ENCODE measurements around the gene MC1R.

Gene MC1R

DNA sequence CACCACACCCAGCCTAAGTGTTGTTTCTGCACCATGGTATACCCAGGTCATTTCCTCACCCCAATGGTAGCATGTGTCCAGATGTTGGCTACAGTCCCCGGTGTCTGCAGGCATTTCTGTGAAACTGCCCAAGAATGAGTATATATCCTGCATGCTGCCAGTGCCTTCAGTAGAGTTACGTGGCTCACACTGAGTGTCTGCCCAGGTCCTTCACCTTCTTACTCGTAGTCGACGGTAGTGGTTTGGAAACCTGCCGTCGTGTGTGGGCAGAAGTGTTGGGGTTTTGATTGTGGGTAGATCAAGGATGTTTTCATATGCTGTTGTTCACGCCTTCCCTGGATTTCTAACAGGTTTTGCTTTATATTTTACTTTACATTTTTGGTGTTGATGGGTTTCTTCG, 28.5 kb upstream of the MC1R start:
- Histone ChIP-seq H4K20me1 (ENCODE audit: insufficient read depth, low read length) (peaks cover 4% of the 10 kb centered on the region; the same call in 1 of the 2 replicates), H3K36me3 (replicated peaks; ENCODE audit: low read depth, low read length) (peaks cover 45% of the 10 kb centered on the region), H3K27ac (ENCODE audit: low read length) (no peak overlapping the region), H3K4me1 (ENCODE audit: low read length) (no peaks in the 10 kb centered on the region), H3K4me3 (ENCODE audit: low read length) (no peak overlapping the region), H3K4me2 (ENCODE audit: low read length) (no peak overlapping the region), H3K9me3 (ENCODE audit: insufficient read depth, low read length) (no peaks in the 10 kb centered on the region), H3K27me3 (ENCODE audit: low read depth, low read length) (no peaks in the 10 kb centered on the region), H2AFZ (ENCODE audit: low read depth, low read length) (no peak overlapping the region), H3K79me2 (ENCODE audit: low read length) (no peaks in the 10 kb centered on the region), H3K9ac (ENCODE audit: low read length) (no peak overlapping the region)
- no peak for TF ChIP-seq EZH2phosphoT487 (IDR thresholded peaks at IDR 0.05; ENCODE audit: low read depth)
- TF ChIP-seq, protein P1, sequence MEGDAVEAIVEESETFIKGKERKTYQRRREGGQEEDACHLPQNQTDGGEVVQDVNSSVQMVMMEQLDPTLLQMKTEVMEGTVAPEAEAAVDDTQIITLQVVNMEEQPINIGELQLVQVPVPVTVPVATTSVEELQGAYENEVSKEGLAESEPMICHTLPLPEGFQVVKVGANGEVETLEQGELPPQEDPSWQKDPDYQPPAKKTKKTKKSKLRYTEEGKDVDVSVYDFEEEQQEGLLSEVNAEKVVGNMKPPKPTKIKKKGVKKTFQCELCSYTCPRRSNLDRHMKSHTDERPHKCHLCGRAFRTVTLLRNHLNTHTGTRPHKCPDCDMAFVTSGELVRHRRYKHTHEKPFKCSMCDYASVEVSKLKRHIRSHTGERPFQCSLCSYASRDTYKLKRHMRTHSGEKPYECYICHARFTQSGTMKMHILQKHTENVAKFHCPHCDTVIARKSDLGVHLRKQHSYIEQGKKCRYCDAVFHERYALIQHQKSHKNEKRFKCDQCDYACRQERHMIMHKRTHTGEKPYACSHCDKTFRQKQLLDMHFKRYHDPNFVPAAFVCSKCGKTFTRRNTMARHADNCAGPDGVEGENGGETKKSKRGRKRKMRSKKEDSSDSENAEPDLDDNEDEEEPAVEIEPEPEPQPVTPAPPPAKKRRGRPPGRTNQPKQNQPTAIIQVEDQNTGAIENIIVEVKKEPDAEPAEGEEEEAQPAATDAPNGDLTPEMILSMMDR (IDR thresholded peaks at IDR 0.05; ENCODE audit: low read depth, low read length) = no peak

DNA sequence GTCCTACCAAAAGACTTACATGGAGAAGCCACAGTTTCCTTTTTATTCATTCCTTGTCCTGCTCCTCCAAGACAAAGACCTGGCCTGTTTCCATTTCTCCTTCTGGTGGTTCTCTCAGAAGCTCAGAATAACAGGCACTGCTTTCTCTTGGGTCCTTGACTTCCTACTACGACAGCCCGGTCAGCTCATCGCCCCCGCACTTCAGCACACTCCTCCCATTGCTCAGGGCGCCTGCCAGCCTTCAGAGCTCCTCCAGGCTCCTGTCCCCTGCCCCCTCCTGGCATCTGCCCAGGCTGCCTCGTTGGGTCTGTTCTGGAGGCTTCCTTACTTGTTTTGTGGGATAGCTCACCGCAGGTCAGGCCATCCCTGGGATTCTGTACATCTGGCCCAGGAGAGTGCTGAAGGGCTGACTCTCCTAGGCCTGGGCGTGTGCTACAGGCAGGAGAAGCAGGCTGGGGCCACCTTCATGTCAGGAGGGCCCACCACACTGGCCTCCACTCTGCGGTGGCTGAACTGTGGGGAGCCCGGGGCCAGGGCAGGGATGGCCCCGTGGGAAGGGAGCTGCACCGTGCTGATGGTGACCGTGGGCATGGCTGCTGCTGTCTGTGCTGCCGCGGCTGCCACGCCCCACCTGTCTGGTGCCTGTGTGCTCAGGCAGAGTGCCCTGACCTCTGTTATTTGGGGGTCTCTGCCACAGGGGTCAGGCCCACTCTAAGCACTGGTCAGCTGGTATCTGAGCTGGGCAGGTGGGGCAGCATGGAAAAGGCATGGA, 27.6 kb upstream of the MC1R start:
- Histone ChIP-seq H3K36me3 (replicated peaks; ENCODE audit: low read depth, low read length) (peaks cover 48% of the 10 kb centered on the region), H3K79me2 (ENCODE audit: low read length) (no peaks in the 10 kb centered on the region), H2AFZ (ENCODE audit: low read depth, low read length) (no peak overlapping the region)

DNA sequence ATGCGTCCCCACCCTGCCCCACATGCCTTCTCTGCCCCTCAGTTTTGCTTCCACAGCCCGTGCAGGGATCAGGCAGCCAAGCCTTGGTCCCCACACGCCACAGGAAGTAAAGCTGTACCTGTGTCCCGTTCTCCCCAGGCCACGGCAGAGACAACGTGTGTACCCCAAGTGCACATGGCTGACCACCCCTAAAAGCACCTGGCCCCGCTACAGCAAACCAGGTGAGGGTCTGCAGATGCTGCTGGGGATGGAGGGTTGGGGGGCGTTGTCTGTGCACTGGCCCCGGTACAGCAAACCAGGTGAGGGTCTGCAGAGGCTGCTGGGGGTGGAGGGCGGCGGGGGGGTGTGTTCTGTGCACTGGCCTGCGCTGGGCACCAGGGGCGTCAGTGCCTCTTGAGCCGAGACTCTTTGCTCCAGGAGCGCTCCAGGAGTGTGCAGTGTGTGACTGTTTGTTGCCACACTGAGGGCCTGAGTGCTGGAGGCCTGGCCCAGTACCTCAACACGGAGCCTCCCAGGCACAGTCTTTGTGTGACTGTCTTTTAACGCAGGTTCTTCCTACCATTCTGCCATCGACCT, 26.5 kb upstream of the MC1R start:
- H3K4me3 ChIP-seq (ENCODE audit: low read length) = no peak overlapping the region
- no peaks in the 10 kb centered on the region for H3K4me1 ChIP-seq (ENCODE audit: low read length)
- H3K36me3 ChIP-seq (replicated peaks; ENCODE audit: low read depth, low read length) = peaks cover 47% of the 10 kb centered on the region
- no peaks in the 10 kb centered on the region for H3K27me3 ChIP-seq (ENCODE audit: low read depth, low read length)
- no peak overlapping the region for H3K4me2 ChIP-seq (ENCODE audit: low read length)
- H3K79me2 ChIP-seq (ENCODE audit: low read length) = no peaks in the 10 kb centered on the region
- no peak for TF ChIP-seq EZH2phosphoT487 (IDR thresholded peaks at IDR 0.05; ENCODE audit: low read depth)
- TF ChIP-seq, protein P1 (IDR thresholded peaks at IDR 0.05; ENCODE audit: low read depth, low read length) = no peak
- no peak overlapping the region for H3K9ac ChIP-seq (ENCODE audit: low read length)
- H2AFZ ChIP-seq (ENCODE audit: low read depth, low read length) = no peak overlapping the region
- peaks cover 4% of the 10 kb centered on the region; the same call in 1 of the 2 replicates for H4K20me1 ChIP-seq (ENCODE audit: insufficient read depth, low read length)
- H3K9me3 ChIP-seq (ENCODE audit: insufficient read depth, low read length) = no peaks in the 10 kb centered on the region
- H3K27ac ChIP-seq (ENCODE audit: low read length) = no peak overlapping the region

More for the DNA sequence above, 27.6 kb upstream of the MC1R start:
- no peaks in the 10 kb centered on the region for H3K4me1 ChIP-seq (ENCODE audit: low read length)
- H3K9me3 ChIP-seq (ENCODE audit: insufficient read depth, low read length) = no peaks in the 10 kb centered on the region
- peaks cover 4% of the 10 kb centered on the region; the same call in 1 of the 2 replicates for H4K20me1 ChIP-seq (ENCODE audit: insufficient read depth, low read length)
- no peaks in the 10 kb centered on the region for H3K27me3 ChIP-seq (ENCODE audit: low read depth, low read length)
- H3K4me3 ChIP-seq (ENCODE audit: low read length) = no peak overlapping the region
- H3K4me2 ChIP-seq (ENCODE audit: low read length) = no peak overlapping the region
- no peak overlapping the region for H3K27ac ChIP-seq (ENCODE audit: low read length)
- TF ChIP-seq, protein P1 (IDR thresholded peaks at IDR 0.05; ENCODE audit: low read depth, low read length) = no peak
- no peak for TF ChIP-seq EZH2phosphoT487 (IDR thresholded peaks at IDR 0.05; ENCODE audit: low read depth)
- H3K9ac ChIP-seq (ENCODE audit: low read length) = no peak overlapping the region

DNA sequence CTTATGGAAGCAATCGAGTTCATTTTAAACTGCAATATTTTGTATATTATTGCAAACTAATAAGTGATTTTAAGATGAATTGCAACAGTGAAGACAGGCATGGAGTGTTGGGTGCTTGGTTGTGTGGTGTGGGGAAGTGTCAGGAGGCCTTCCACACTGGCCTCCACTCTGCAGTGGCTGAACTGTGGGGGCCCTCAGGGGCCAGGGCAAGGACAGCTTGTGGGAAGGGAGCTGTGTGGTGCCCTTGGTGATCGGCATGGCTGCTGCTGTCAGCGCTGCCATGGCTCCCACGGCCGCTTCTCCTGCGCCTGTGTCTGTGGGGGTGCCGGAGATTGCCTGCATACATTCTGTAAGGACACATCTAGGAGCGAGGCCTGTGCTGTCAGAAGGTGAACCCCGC, 26.0 kb upstream of the MC1R start:
- H3K9me3 ChIP-seq (ENCODE audit: insufficient read depth, low read length) = no peaks in the 10 kb centered on the region
- H3K79me2 ChIP-seq (ENCODE audit: low read length) = no peaks in the 10 kb centered on the region
- H3K27ac ChIP-seq (ENCODE audit: low read length) = no peak overlapping the region
- no peak overlapping the region for H3K4me2 ChIP-seq (ENCODE audit: low read length)
- H2AFZ ChIP-seq (ENCODE audit: low read depth, low read length) = no peak overlapping the region
- no peaks in the 10 kb centered on the region for H3K27me3 ChIP-seq (ENCODE audit: low read depth, low read length)
- H3K4me1 ChIP-seq (ENCODE audit: low read length) = no peaks in the 10 kb centered on the region
- no peak for TF ChIP-seq EZH2phosphoT487 (IDR thresholded peaks at IDR 0.05; ENCODE audit: low read depth)
- TF ChIP-seq, protein P1 (IDR thresholded peaks at IDR 0.05; ENCODE audit: low read depth, low read length) = no peak
- H3K9ac ChIP-seq (ENCODE audit: low read length) = no peak overlapping the region
- no peak overlapping the region for H3K4me3 ChIP-seq (ENCODE audit: low read length)
- H3K36me3 ChIP-seq (replicated peaks; ENCODE audit: low read depth, low read length) = peaks cover 47% of the 10 kb centered on the region
- H4K20me1 ChIP-seq (ENCODE audit: insufficient read depth, low read length) = peaks cover 4% of the 10 kb centered on the region; the same call in 1 of the 2 replicates
